ENCODE data around the gene REXO5. TPM values are rescaled to one million over a fixed set of nuclear protein-coding genes. Genes with fewer than 3 reads are reported as not detected.
A peak's percentile ranks its signal among the peaks of the same experiment; 100 is the strongest.

REXO5 gene
- total and polyA plus RNA-seq, 5 donors from 2014 or later, result 0.34 to 1.7 (median 1.3) TPM

DNA sequence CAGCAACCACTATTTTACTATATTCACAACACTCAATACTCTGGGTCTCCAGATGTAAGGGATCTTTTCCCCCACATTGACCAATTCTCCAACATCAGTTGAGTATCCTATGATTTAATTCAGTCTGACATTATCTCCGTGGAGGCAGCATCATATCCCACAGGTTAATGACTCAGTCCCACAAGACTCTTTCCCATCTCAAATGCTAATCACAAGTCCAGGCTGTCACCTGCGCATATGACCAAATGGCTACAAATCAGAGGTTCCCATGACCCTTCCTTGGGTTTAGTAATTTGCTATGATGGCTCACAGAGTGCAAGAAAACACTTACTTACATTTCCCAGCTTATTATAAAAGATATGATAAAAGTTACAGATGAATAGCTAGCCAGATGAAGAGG is 23.9 kb upstream of the REXO5 start:
- H3K9me3 Mint-ChIP-seq, result no peaks in the 10 kb centered on the region
- ATAC-seq (ENCODE audit: low read depth in 2 of 2) (no peak), DNase-seq (no peak)
- Histone ChIP-seq H3K4me3 (ENCODE audit: low read depth, low read length) (no peak overlapping the region), H3K9me3 (ENCODE audit: control insufficient read depth in 2 of 2, low read length in 2 of 2) (no peaks in the 10 kb centered on the region), H3K36me3 (ENCODE audit: control insufficient read depth, insufficient read depth, low read length) (no peaks in the 10 kb centered on the region), H3K27me3 (ENCODE audit: control insufficient read depth, insufficient read depth, low read length) (no peaks in the 10 kb centered on the region), H3K27ac (ENCODE audit: insufficient read depth, low read length, poor library complexity, severe bottlenecking) (no peak overlapping the region), H3K4me1 (ENCODE audit: control insufficient read depth, insufficient read depth, low read length, poor library complexity, severe bottlenecking) (no peaks in the 10 kb centered on the region)
- no peaks in the 10 kb centered on the region for H3K4me1 Mint-ChIP-seq
- no peaks in the 10 kb centered on the region for H3K27me3 Mint-ChIP-seq
- H3K4me3 Mint-ChIP-seq, result no peak overlapping the region
- no peak overlapping the region for H3K27ac Mint-ChIP-seq
- peaks cover 29% of the 10 kb centered on the region for H3K36me3 Mint-ChIP-seq

DNA sequence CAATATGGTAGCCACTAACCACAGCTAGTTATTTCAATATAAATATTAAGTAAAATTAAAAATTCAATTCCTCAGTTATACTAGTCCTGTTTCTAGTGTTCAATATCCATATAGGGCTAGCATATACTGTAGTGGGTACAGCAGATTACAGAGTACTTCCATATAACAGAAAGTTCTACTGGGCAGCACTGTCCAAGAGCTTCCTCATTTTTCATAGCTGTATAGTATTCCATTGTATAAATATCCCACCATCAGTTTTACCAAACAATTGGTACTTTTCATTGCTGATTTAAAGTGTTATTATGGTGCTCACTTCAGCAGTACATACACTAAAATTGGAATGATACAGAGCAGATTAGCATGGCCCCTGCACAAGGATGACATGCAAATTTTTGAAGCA is 22.1 kb upstream of the REXO5 start:
- H3K27me3 Mint-ChIP-seq, result no peaks in the 10 kb centered on the region
- Histone ChIP-seq H3K4me1 (ENCODE audit: control insufficient read depth, insufficient read depth, low read length, poor library complexity, severe bottlenecking) (no peaks in the 10 kb centered on the region), H3K27me3 (ENCODE audit: control insufficient read depth, insufficient read depth, low read length) (no peaks in the 10 kb centered on the region), H3K36me3 (ENCODE audit: control insufficient read depth, insufficient read depth, low read length) (no peaks in the 10 kb centered on the region), H3K4me3 (ENCODE audit: low read depth, low read length) (no peak overlapping the region), H3K27ac (ENCODE audit: insufficient read depth, low read length, poor library complexity, severe bottlenecking) (no peak overlapping the region), H3K9me3 (ENCODE audit: control insufficient read depth in 2 of 2, low read length in 2 of 2) (no peaks in the 10 kb centered on the region)
- H3K4me1 Mint-ChIP-seq, result no peaks in the 10 kb centered on the region
- H3K27ac Mint-ChIP-seq, result no peak overlapping the region
- peaks cover 27% of the 10 kb centered on the region for H3K36me3 Mint-ChIP-seq
- H3K4me3 Mint-ChIP-seq, result no peak overlapping the region
- DNase-seq, result no peak
- no peaks in the 10 kb centered on the region for H3K9me3 Mint-ChIP-seq
- no peak for ATAC-seq (ENCODE audit: low read depth in 2 of 2)

DNA sequence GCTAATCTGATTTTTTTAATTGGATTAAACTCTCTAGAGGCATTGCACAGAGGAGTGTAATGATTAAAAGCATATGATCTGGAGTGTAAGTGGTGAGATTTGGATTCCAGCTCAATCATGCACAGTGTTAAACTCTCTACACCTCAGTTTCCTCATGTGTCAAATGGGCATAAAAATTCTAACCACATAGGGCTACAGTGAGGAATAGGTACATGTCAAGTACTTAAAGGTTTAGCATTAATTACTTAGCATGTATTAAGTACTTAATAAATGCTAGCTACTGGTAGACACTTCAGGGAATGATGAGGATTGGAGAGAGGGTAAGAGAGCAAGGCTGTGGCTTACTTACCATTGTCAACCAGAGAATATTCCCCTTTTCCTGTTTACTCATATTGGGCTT is 17.2 kb upstream of the REXO5 start:
- Mint-ChIP-seq H3K36me3 (peaks cover 4% of the 10 kb centered on the region), H3K9me3 (no peaks in the 10 kb centered on the region), H3K27ac (no peak overlapping the region), H3K4me1 (no peaks in the 10 kb centered on the region), H3K4me3 (no peak overlapping the region), H3K27me3 (no peaks in the 10 kb centered on the region)
- no peaks in the 10 kb centered on the region for H3K4me1 ChIP-seq (ENCODE audit: control insufficient read depth, insufficient read depth, low read length, poor library complexity, severe bottlenecking)
- H3K27me3 ChIP-seq (ENCODE audit: control insufficient read depth, insufficient read depth, low read length), result no peaks in the 10 kb centered on the region
- no peak for ATAC-seq (ENCODE audit: low read depth in 2 of 2)
- no peaks in the 10 kb centered on the region for H3K9me3 ChIP-seq (ENCODE audit: control insufficient read depth in 2 of 2, low read length in 2 of 2)
- no peaks in the 10 kb centered on the region for H3K36me3 ChIP-seq (ENCODE audit: control insufficient read depth, insufficient read depth, low read length)
- no peak overlapping the region for H3K4me3 ChIP-seq (ENCODE audit: low read depth, low read length)
- no peak for DNase-seq
- no peak overlapping the region for H3K27ac ChIP-seq (ENCODE audit: insufficient read depth, low read length, poor library complexity, severe bottlenecking)

DNA sequence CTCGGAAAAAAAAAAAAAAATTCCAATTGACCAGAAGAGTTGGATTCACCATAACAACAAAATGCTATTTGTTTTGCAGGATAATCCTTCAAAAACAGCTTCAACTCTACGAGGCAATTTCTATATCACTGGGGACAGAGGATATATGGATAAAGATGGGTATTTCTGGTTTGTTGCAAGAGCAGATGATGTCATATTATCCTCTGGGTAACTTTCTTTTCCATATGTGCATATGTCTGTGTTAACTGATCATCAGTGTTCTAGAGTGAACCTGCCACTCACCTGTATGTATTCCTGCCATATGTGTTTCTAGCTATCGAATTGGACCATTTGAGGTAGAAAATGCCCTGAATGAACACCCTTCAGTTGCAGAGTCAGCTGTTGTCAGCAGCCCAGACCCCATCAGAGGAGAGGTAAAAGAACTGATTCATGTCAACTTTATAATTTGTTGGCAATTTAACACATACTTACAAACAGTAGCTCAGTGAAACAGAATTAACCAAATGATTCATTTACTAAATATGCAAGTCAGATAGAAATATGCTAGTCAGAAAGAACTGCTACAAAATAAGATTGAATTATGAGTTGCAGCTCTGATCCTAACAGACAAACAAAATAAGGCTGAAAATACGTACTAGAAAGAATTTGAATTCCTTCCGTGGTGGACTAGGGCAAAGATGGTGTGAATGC is 14.3 kb upstream of the REXO5 start:
- Mint-ChIP-seq H3K27ac (no peak overlapping the region), H3K4me1 (no peaks in the 10 kb centered on the region), H3K4me3 (no peak overlapping the region), H3K9me3 (no peaks in the 10 kb centered on the region), H3K27me3 (no peaks in the 10 kb centered on the region), H3K36me3 (no peaks in the 10 kb centered on the region)
- no peak overlapping the region for H3K27ac ChIP-seq (ENCODE audit: insufficient read depth, low read length, poor library complexity, severe bottlenecking)
- no peaks in the 10 kb centered on the region for H3K4me1 ChIP-seq (ENCODE audit: control insufficient read depth, insufficient read depth, low read length, poor library complexity, severe bottlenecking)
- H3K36me3 ChIP-seq (ENCODE audit: control insufficient read depth, insufficient read depth, low read length), result no peaks in the 10 kb centered on the region
- DNase-seq (no peak), ATAC-seq (ENCODE audit: low read depth in 2 of 2) (no peak)
- no peaks in the 10 kb centered on the region for H3K9me3 ChIP-seq (ENCODE audit: control insufficient read depth in 2 of 2, low read length in 2 of 2)
- H3K4me3 ChIP-seq (ENCODE audit: low read depth, low read length), result no peak overlapping the region
- H3K27me3 ChIP-seq (ENCODE audit: control insufficient read depth, insufficient read depth, low read length), result no peaks in the 10 kb centered on the region

DNA sequence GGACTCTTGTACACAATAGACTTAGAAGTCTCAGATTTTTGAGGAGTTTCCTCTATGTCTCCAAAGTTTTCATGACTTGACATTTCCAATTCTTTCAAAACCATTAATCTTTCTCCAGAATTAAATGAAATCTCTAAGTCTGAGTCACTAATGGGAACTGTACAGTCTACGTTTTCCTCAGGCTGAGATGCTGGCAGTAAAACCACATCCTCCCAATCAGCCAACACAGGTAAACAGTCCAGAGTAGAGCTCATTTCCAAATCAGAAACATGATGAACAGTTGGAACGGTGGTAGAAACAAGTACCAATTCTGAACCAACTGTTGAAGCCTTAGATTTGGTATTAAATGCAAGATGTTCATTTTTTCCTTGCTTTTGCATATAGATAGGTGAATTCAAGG is 8.0 kb upstream of the REXO5 start:
- H3K27me3 ChIP-seq (ENCODE audit: control insufficient read depth, insufficient read depth, low read length), result no peaks in the 10 kb centered on the region
- DNase-seq (peak in 1 of 3 donors; percentile 26), ATAC-seq (ENCODE audit: low read depth in 2 of 2) (peak; percentile 61 to 85)
- Mint-ChIP-seq H3K4me3 (no peak overlapping the region), H3K27me3 (no peaks in the 10 kb centered on the region), H3K27ac (peak overlapping the region in 1 of 3 donors; percentile 17), H3K4me1 (peaks cover 0 to 16% (median 7%) of the 10 kb centered on the region in 4 donors), H3K9me3 (no peaks in the 10 kb centered on the region), H3K36me3 (no peaks in the 10 kb centered on the region)
- H3K4me1 ChIP-seq (ENCODE audit: control insufficient read depth, insufficient read depth, low read length, poor library complexity, severe bottlenecking), result peaks cover 5% of the 10 kb centered on the region
- H3K9me3 ChIP-seq (ENCODE audit: control insufficient read depth in 2 of 2, low read length in 2 of 2), result no peaks in the 10 kb centered on the region
- no peak overlapping the region for H3K4me3 ChIP-seq (ENCODE audit: low read depth, low read length)
- H3K36me3 ChIP-seq (ENCODE audit: control insufficient read depth, insufficient read depth, low read length), result peaks cover 4% of the 10 kb centered on the region
- no peak overlapping the region for H3K27ac ChIP-seq (ENCODE audit: insufficient read depth, low read length, poor library complexity, severe bottlenecking)

DNA sequence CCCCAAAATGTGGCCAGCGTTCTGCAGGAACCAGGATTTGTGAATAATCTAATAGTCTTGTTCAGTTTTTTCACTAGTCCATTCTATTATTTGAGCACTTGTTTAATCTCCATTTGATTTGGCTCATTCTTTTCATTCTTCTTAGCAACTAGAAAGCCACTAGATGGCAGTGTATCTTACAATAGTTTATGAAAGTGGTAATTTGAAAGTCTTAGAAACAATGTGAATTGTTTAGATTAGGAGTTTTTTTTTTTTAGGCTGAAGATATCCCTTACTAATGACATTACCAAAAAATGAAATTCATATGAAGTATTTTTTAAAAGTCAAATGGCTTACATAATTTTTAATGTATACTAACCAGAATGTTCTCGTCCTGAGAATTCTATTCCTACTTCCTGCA is 6.7 kb upstream of the REXO5 start:
- H3K4me3 Mint-ChIP-seq, result no peak overlapping the region
- peak in 2 of 3 donors; percentile 31 to 34 for DNase-seq
- Histone ChIP-seq H3K9me3 (ENCODE audit: control insufficient read depth in 2 of 2, low read length in 2 of 2) (no peaks in the 10 kb centered on the region), H3K4me3 (ENCODE audit: low read depth, low read length) (no peak overlapping the region), H3K4me1 (ENCODE audit: control insufficient read depth, insufficient read depth, low read length, poor library complexity, severe bottlenecking) (peaks cover 5% of the 10 kb centered on the region), H3K27ac (ENCODE audit: insufficient read depth, low read length, poor library complexity, severe bottlenecking) (no peak overlapping the region), H3K36me3 (ENCODE audit: control insufficient read depth, insufficient read depth, low read length) (peaks cover 4% of the 10 kb centered on the region), H3K27me3 (ENCODE audit: control insufficient read depth, insufficient read depth, low read length) (no peaks in the 10 kb centered on the region)
- no peaks in the 10 kb centered on the region for H3K9me3 Mint-ChIP-seq
- no peak for ATAC-seq (ENCODE audit: low read depth in 2 of 2)
- no peaks in the 10 kb centered on the region for H3K36me3 Mint-ChIP-seq
- H3K4me1 Mint-ChIP-seq, result peaks cover 0 to 16% (median 7%) of the 10 kb centered on the region in 4 donors
- H3K27ac Mint-ChIP-seq, result peak overlapping the region in 1 of 3 donors; percentile 17
- H3K27me3 Mint-ChIP-seq, result no peaks in the 10 kb centered on the region

DNA sequence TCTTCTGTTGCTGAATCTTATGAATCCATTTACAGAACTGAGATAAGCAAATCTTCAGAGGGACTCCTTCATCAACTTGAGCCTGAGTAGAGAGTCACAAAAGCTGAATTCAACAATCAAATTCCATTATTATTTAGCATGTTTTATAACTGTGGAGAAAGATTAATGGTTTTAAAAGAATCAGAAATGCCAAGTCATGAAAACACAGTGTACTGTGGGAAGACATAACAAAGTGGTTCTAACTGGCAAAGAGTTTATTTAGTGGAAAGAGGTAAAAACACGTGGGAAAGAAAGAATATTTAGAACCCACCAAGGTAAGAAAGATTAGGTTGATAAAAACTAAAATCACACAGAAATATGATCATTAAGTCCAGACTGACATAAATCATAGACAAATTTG is 5.0 kb upstream of the REXO5 start:
- Mint-ChIP-seq H3K27me3 (no peaks in the 10 kb centered on the region), H3K4me1 (peaks cover 5 to 22% (median 8%) of the 10 kb centered on the region in 4 donors), H3K4me3 (no peak overlapping the region), H3K27ac (no peak overlapping the region), H3K9me3 (no peaks in the 10 kb centered on the region), H3K36me3 (no peaks in the 10 kb centered on the region)
- Histone ChIP-seq H3K27ac (ENCODE audit: insufficient read depth, low read length, poor library complexity, severe bottlenecking) (no peak overlapping the region), H3K27me3 (ENCODE audit: control insufficient read depth, insufficient read depth, low read length) (no peaks in the 10 kb centered on the region), H3K4me3 (ENCODE audit: low read depth, low read length) (no peak overlapping the region), H3K4me1 (ENCODE audit: control insufficient read depth, insufficient read depth, low read length, poor library complexity, severe bottlenecking) (peaks cover 9% of the 10 kb centered on the region), H3K36me3 (ENCODE audit: control insufficient read depth, insufficient read depth, low read length) (peaks cover 4% of the 10 kb centered on the region), H3K9me3 (ENCODE audit: control insufficient read depth in 2 of 2, low read length in 2 of 2) (no peaks in the 10 kb centered on the region)
- ATAC-seq (ENCODE audit: low read depth in 2 of 2) (no peak), DNase-seq (no peak)

DNA sequence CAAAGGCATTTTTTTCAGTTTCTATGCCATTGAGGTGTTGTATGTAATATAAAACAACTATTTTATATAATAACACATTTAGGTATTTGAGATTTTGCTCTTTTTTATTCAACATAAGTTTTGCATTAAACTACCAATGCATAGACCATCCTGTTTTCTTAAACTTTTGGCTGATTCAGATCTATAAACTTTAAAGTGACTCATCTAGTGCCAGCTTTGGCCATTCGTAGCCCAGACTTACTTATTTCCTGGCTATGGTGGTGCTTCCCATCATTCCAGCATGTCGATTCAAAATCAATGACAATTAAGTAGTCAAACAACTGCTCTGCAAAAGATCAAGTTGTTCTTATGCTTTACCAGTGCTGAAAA is 3.2 kb upstream of the REXO5 start:
- H3K27ac ChIP-seq (ENCODE audit: insufficient read depth, low read length, poor library complexity, severe bottlenecking), result no peak overlapping the region
- no peak overlapping the region for H3K4me3 Mint-ChIP-seq

More for the DNA sequence above, 3.2 kb upstream of the REXO5 start:
- Histone ChIP-seq H3K4me3 (ENCODE audit: low read depth, low read length) (no peak overlapping the region), H3K36me3 (ENCODE audit: control insufficient read depth, insufficient read depth, low read length) (no peaks in the 10 kb centered on the region), H3K27me3 (ENCODE audit: control insufficient read depth, insufficient read depth, low read length) (no peaks in the 10 kb centered on the region), H3K4me1 (ENCODE audit: control insufficient read depth, insufficient read depth, low read length, poor library complexity, severe bottlenecking) (peaks cover 22% of the 10 kb centered on the region), H3K9me3 (ENCODE audit: control insufficient read depth in 2 of 2, low read length in 2 of 2) (no peaks in the 10 kb centered on the region)
- H3K27me3 Mint-ChIP-seq, result no peaks in the 10 kb centered on the region
- ATAC-seq (ENCODE audit: low read depth in 2 of 2) (no peak), DNase-seq (no peak)
- no peaks in the 10 kb centered on the region for H3K9me3 Mint-ChIP-seq
- H3K27ac Mint-ChIP-seq, result no peak overlapping the region
- peaks cover 12 to 37% (median 16%) of the 10 kb centered on the region in 4 donors for H3K4me1 Mint-ChIP-seq
- no peaks in the 10 kb centered on the region for H3K36me3 Mint-ChIP-seq
